GM12878 (cell line): Measurements from ENCODE around the gene KIRREL1. TPM values are rescaled to one million over a fixed set of nuclear protein-coding genes. Genes with fewer than 3 reads are reported as not detected.

Experiments
- ATAC-seq: fragments of 200-7000 bp; cut with Tn5 transposase; 3 replicates; pipeline ENCODE4 v1.9.1; 2020; ENCODE audit warnings: mild to moderate bottlenecking, moderate library complexity
- BruUV-seq: library from RNA; stranded (reverse); fragments of 400-500 nt; replicated peaks from 2 replicates; lab custom pipeline; 2021; lab: Mats Ljungman, UMichigan
- CTCF ChIA-PET: fragments of 300-600 bp; sonication (Branson Sonifier 250); formaldehyde crosslinking; extraction: SDS; loops from one replicate; lab custom pipeline; 2021; ENCODE audit warnings: inconsistent platforms; lab: Yijun Ruan, JAX
- POLR2A ChIA-PET: fragments of 350-600 bp; formaldehyde crosslinking; extraction: SDS; loops from one replicate; lab custom pipeline; 2021; ENCODE audit warnings: inconsistent platforms; lab: Charles Lee
- RAD21 ChIA-PET: fragments of 300-600 bp; sonication (Branson Sonifier 250); formaldehyde crosslinking; loops from one replicate; lab custom pipeline; 2023; ENCODE audit warnings: antibody characterized with exemption; ENCODE audit not compliant: unreplicated experiment; lab: Charles Lee
- SMC1A ChIA-PET: fragments of 300-600 bp; sonication (Branson Sonifier 250); formaldehyde crosslinking; loops from one replicate; lab custom pipeline; 2023; ENCODE audit not compliant: unreplicated experiment, uncharacterized antibody; lab: Charles Lee
- DNase-seq: peaks from one replicate; pipeline ENCODE4 v3.0.0-alpha.2; 2011; ENCODE audit warnings: low read depth, low spot score
- FAIRE-seq: peaks from 3 replicates; lab custom pipeline; 2011; peaks lifted over from hg19 to GRCh38; lab: Jason Lieb, UNC
- H2AFZ ChIP-seq: 2 replicates; pipeline ENCODE4 v1.6.0; 2011; ENCODE audit warnings: low read depth, low read length, control low read depth; ENCODE audit not compliant: control insufficient read depth
- H3K27ac ChIP-seq: 2 replicates; pipeline ENCODE4 v1.5.1; 2011; ENCODE audit warnings: control low read depth; ENCODE audit not compliant: control insufficient read depth, insufficient read depth
- H3K27me3 ChIP-seq, 2 experiments: replicated peaks in 1 of 2; 2 replicates each; pipeline versions ENCODE4 v1.6.0 to v1.6.1; 2011; ENCODE audit warnings: low read length in 1 of 2; ENCODE audit not compliant: control insufficient read depth in 2 of 2, insufficient read depth in 2 of 2
- H3K36me3 ChIP-seq, 2 experiments: 2 replicates each; pipeline ENCODE4 v1.5.1; 2011; ENCODE audit warnings: low read length in 1 of 2; ENCODE audit not compliant: control insufficient read depth in 2 of 2, insufficient read depth in 2 of 2
- H3K4me1 ChIP-seq: 2 replicates; pipeline ENCODE4 v1.6.1; 2011; ENCODE audit warnings: mild to moderate bottlenecking, low read length, moderate library complexity, mixed read lengths; ENCODE audit not compliant: control insufficient read depth, insufficient read depth
- H3K4me2 ChIP-seq: 2 replicates; pipeline ENCODE4 v1.6.0; 2011; ENCODE audit warnings: control low read depth; ENCODE audit not compliant: control insufficient read depth, insufficient read depth
- H3K4me3 ChIP-seq: fragments of 200-600 bp; sonication (generic); 2 replicates; pipeline ENCODE4 v1.5.1; 2016
- H3K79me2 ChIP-seq: 2 replicates; pipeline ENCODE4 v1.6.0; 2011; ENCODE audit warnings: low read length; ENCODE audit not compliant: control insufficient read depth, insufficient read depth
- H3K9ac ChIP-seq: 2 replicates; pipeline ENCODE4 v1.8.0; 2011; ENCODE audit warnings: low read length, control low read depth, mixed read lengths; ENCODE audit not compliant: control insufficient read depth, insufficient read depth
- H3K9me3 ChIP-seq: replicated peaks from 3 replicates; pipeline ENCODE4 v1.5.1; 2011; ENCODE audit warnings: mild to moderate bottlenecking, low read length; ENCODE audit not compliant: control insufficient read depth, insufficient read depth
- H4K20me1 ChIP-seq: 2 replicates; pipeline ENCODE4 v1.6.0; 2011; ENCODE audit not compliant: control insufficient read depth, insufficient read depth
- DPF2 ChIP-seq: fragments of 450-650 bp; IDR thresholded peaks from 2 replicates; pipeline ENCODE4 v1.6.1; 2017; ENCODE audit warnings: mild to moderate bottlenecking
- ETV6 ChIP-seq, 2 experiments: fragments of 450-650 bp in 1 of 2; IDR thresholded peaks in 1 of 2; conservative IDR thresholded peaks in 1 of 2; 2 replicates each; pipeline ENCODE4 v1.6.1; 2014; ENCODE audit warnings: antibody characterized with exemption in 1 of 2, borderline replicate concordance in 1 of 2, low read depth in 1 of 2, mild to moderate bottlenecking in 1 of 2, moderate library complexity in 1 of 2
- HDAC6 ChIP-seq: fragments of 200-600 bp; sonication (generic); IDR thresholded peaks from one replicate; pipeline ENCODE4 v1.8.0; 2017; ENCODE audit warnings: antibody characterized with exemption; ENCODE audit not compliant: unreplicated experiment
- MTA3 ChIP-seq: IDR thresholded peaks from 2 replicates; pipeline ENCODE4 v1.6.1; 2012; ENCODE audit warnings: low read length, inconsistent platforms, borderline replicate concordance
- MYB ChIP-seq: fragments of 150-350 bp; IDR thresholded peaks from 2 replicates; pipeline ENCODE4 v1.6.1; 2014; ENCODE audit warnings: mild to moderate bottlenecking, low read depth, low read length, borderline replicate concordance
- NFYB ChIP-seq: IDR thresholded peaks from 2 replicates; pipeline ENCODE4 v1.6.1; 2011; ENCODE audit warnings: low read depth, mild to moderate bottlenecking, low read length, improper control_type of control experiment, moderate library complexity; ENCODE audit not compliant: insufficient read depth
- POLR2A ChIP-seq: IDR thresholded peaks from 2 replicates; pipeline ENCODE4 v1.6.1; 2011; ENCODE audit warnings: low read depth, mild to moderate bottlenecking, low read length
- SRF ChIP-seq, 2 experiments: IDR thresholded peaks; 2 replicates each; pipeline ENCODE4 v1.6.1; 2011; ENCODE audit warnings: low read depth in 2 of 2, low read length in 2 of 2, mild to moderate bottlenecking in 1 of 2, moderate library complexity in 1 of 2
- TARDBP ChIP-seq: IDR thresholded peaks from 2 replicates; pipeline ENCODE4 v1.6.1; 2016; ENCODE audit warnings: borderline replicate concordance
- ZNF217 ChIP-seq: fragments of 450-650 bp; IDR thresholded peaks from 2 replicates; pipeline ENCODE4 v1.6.1; 2017; ENCODE audit warnings: antibody characterized with exemption, mild to moderate bottlenecking
- WGBS: methylation state at CpG from one replicate; pipeline ENCODE4 v1.1.6; 2016; ENCODE audit warnings: low lambda C conversion rate; ENCODE audit not compliant: insufficient replicate concordance, insufficient coverage; ENCODE audit errors: missing lambda C conversion rate; 5-methylcytosine and 5-hydroxymethylcytosine counted together
- in situ Hi-C: fragments of 300-500 bp; cut with MboI; formaldehyde crosslinking; loops from 9 replicates; pipeline ENCODE4 v1.14.3; 2018; ENCODE audit warnings: mixed read lengths
- intact Hi-C: fragments of 100-400 bp; cut with micrococcal nuclease; formaldehyde crosslinking; loops from one replicate; pipeline ENCODE4 v1.14.2; 2022; ENCODE audit not compliant: unreplicated experiment
- polyA plus RNA-seq, 11 experiments: library from polyadenylated mRNA; depleted of rRNA in 4 of 11; unstranded in 6 of 11; stranded (reverse) in 5 of 11; fragments of >200 nt; fragmentation: Nextera tagmentation in 4 of 11; fragmentation: Illumina TruSeq in 1 of 11; extraction: Ambion mirVana in 4 of 11; extraction: Trizol in 1 of 11; gene quantifications; 1 replicate in 1 of 11; 2 replicates in 10 of 11; pipeline versions ENCODE4 v1.2.1 to v1.2.3, GENCODE V29; 2011 to 2016; ENCODE audit warnings: inconsistent platforms in 2 of 11, missing spikeins in 2 of 11, low read depth in 1 of 11
- total RNA-seq, 4 experiments: library from RNA; depleted of rRNA in 3 of 4; stranded (reverse); fragments of >200 nt in 3 of 4; fragmentation: Illumina TruSeq in 1 of 4; extraction: Trizol in 1 of 4; gene quantifications; 2 replicates each; pipeline versions ENCODE4 v1.2.1 to v1.2.3, GENCODE V29; 2013 to 2021
- TF ChIP-seq, protein P1 (sequence below): fragments of 450-650 bp; IDR thresholded peaks from 2 replicates; pipeline ENCODE4 v1.6.1; 2017; ENCODE audit warnings: mild to moderate bottlenecking, low read depth, inconsistent platforms; ENCODE audit not compliant: poor library complexity, severe bottlenecking
- TF ChIP-seq, protein P2 (sequence below): fragments of 450-650 bp; IDR thresholded peaks from 2 replicates; pipeline ENCODE4 v1.6.1; 2016; ENCODE audit warnings: mild to moderate bottlenecking, moderate library complexity, borderline replicate concordance
- TF ChIP-seq, protein P3 (sequence below): fragments of 450-650 bp; IDR thresholded peaks from 2 replicates; pipeline ENCODE4 v1.6.1; 2017; ENCODE audit warnings: borderline replicate concordance
- TF ChIP-seq, protein P4 (sequence below): IDR thresholded peaks from 2 replicates; pipeline ENCODE4 v1.6.1; 2011; ENCODE audit warnings: low read depth, low read length, improper control_type of control experiment, borderline replicate concordance

KIRREL1 gene
- total and polyA plus RNA-seq, 10 of the 15 experiments (the other 5 are each of a cell fraction or from before 2014, with no cell fraction given) = 0.15 TPM; not detected in 9

DNA sequence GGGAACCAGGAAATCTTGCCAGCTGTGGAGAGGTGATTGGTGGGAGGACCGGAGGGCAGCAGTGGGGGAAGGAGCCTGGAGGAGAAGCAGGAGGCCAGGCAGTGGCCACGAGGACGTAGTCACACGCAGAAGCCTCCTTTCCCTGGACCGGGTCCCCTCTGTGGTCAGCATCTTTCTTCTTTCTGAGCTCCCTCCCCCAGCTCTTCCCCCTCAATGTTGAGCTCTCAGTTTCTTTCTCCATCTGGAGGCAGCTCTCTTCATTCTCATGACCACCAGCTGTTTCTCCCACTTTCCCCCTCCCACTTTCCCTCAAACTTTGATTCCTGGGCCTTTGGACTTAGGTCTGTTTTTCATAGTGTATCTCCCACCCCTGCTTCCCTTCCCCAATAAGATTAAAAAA lies 18.3 kb downstream of the KIRREL1 start:
- Histone ChIP-seq H4K20me1 (no peaks in the 10 kb centered on the region), H3K4me2 (no peak overlapping the region), H3K4me1 (no peaks in the 10 kb centered on the region), H3K4me3 (no peak overlapping the region), H2AFZ (no peak overlapping the region), H3K9me3 (no peaks in the 10 kb centered on the region), H3K27ac (no peak overlapping the region), H3K79me2 (no peaks in the 10 kb centered on the region), H3K27me3 (peaks cover 4 to 11% of the 10 kb centered on the region in 2 experiments), H3K36me3 (no peaks in the 10 kb centered on the region), H3K9ac (no peak overlapping the region)
- DNase-seq (no peak), ATAC-seq (no peak), FAIRE-seq (no peak)
- intact Hi-C loops (no loop called here), in situ Hi-C loops (no loop called here)
- ChIA-PET RAD21 (no interaction called here), POLR2A (no interaction called here), CTCF (interaction anchor here (1.2 to 1.6 kb wide), 2 partner anchors 19 to 84 kb away, joined by 4 to 5 read pairs; no protein-coding TSS in a partner anchor), SMC1A (interaction anchor here (0.7 kb wide), 1 partner anchor 9 kb away, joined by 3 read pairs; no protein-coding TSS in a partner anchor)
- WGBS = 12% methylated on average over 5 of the region's 5 CpGs
- BruUV-seq = no TSS peak
- TF ChIP-seq ZNF217 = no peak
- TF ChIP-seq SRF (IDR thresholded peaks at IDR 0.05; ENCODE audit: low read depth in 2 of 2, low read length in 2 of 2) = no peak
- TF ChIP-seq POLR2A = no peak
- TF ChIP-seq MTA3 = no peak
- TF ChIP-seq, protein P1, sequence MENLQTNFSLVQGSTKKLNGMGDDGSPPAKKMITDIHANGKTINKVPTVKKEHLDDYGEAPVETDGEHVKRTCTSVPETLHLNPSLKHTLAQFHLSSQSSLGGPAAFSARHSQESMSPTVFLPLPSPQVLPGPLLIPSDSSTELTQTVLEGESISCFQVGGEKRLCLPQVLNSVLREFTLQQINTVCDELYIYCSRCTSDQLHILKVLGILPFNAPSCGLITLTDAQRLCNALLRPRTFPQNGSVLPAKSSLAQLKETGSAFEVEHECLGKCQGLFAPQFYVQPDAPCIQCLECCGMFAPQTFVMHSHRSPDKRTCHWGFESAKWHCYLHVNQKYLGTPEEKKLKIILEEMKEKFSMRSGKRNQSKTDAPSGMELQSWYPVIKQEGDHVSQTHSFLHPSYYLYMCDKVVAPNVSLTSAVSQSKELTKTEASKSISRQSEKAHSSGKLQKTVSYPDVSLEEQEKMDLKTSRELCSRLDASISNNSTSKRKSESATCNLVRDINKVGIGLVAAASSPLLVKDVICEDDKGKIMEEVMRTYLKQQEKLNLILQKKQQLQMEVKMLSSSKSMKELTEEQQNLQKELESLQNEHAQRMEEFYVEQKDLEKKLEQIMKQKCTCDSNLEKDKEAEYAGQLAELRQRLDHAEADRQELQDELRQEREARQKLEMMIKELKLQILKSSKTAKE = no peak
- TF ChIP-seq, protein P2, sequence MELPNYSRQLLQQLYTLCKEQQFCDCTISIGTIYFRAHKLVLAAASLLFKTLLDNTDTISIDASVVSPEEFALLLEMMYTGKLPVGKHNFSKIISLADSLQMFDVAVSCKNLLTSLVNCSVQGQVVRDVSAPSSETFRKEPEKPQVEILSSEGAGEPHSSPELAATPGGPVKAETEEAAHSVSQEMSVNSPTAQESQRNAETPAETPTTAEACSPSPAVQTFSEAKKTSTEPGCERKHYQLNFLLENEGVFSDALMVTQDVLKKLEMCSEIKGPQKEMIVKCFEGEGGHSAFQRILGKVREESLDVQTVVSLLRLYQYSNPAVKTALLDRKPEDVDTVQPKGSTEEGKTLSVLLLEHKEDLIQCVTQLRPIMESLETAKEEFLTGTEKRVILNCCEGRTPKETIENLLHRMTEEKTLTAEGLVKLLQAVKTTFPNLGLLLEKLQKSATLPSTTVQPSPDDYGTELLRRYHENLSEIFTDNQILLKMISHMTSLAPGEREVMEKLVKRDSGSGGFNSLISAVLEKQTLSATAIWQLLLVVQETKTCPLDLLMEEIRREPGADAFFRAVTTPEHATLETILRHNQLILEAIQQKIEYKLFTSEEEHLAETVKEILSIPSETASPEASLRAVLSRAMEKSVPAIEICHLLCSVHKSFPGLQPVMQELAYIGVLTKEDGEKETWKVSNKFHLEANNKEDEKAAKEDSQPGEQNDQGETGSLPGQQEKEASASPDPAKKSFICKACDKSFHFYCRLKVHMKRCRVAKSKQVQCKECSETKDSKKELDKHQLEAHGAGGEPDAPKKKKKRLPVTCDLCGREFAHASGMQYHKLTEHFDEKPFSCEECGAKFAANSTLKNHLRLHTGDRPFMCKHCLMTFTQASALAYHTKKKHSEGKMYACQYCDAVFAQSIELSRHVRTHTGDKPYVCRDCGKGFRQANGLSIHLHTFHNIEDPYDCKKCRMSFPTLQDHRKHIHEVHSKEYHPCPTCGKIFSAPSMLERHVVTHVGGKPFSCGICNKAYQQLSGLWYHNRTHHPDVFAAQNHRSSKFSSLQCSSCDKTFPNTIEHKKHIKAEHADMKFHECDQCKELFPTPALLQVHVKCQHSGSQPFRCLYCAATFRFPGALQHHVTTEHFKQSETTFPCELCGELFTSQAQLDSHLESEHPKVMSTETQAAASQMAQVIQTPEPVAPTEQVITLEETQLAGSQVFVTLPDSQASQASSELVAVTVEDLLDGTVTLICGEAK = no peak
- TF ChIP-seq DPF2 = no peak
- TF ChIP-seq, protein P3, sequence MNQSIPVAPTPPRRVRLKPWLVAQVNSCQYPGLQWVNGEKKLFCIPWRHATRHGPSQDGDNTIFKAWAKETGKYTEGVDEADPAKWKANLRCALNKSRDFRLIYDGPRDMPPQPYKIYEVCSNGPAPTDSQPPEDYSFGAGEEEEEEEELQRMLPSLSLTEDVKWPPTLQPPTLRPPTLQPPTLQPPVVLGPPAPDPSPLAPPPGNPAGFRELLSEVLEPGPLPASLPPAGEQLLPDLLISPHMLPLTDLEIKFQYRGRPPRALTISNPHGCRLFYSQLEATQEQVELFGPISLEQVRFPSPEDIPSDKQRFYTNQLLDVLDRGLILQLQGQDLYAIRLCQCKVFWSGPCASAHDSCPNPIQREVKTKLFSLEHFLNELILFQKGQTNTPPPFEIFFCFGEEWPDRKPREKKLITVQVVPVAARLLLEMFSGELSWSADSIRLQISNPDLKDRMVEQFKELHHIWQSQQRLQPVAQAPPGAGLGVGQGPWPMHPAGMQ = no peak
- TF ChIP-seq HDAC6 = no peak
- TF ChIP-seq NFYB = no peak
- no peak for TF ChIP-seq MYB
- no peak for TF ChIP-seq TARDBP
- TF ChIP-seq ETV6 (conservative IDR thresholded peaks at IDR 0.05 in 1 of 2, IDR thresholded peaks at IDR 0.05 in 1 of 2; ENCODE audit: borderline replicate concordance in 1 of 2, low read depth in 1 of 2) = no peak
- TF ChIP-seq, protein P4, sequence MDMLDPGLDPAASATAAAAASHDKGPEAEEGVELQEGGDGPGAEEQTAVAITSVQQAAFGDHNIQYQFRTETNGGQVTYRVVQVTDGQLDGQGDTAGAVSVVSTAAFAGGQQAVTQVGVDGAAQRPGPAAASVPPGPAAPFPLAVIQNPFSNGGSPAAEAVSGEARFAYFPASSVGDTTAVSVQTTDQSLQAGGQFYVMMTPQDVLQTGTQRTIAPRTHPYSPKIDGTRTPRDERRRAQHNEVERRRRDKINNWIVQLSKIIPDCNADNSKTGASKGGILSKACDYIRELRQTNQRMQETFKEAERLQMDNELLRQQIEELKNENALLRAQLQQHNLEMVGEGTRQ = no peak
